HTERT RPE-1 (cell line): ENCODE data around the gene C10orf71.

Source experiments
- in situ Hi-C: fragments of 300-500 bp; cut with MboI; formaldehyde crosslinking; loops from 4 replicates; pipeline ENCODE4 v1.14.3; 2020; ENCODE audit warnings: low sequenced_read_pairs

The C10orf71 gene

GRCh38 chr10:49290607-49291006 is 8.4 kb upstream of the C10orf71 start:
- in situ Hi-C loops, result no loop called here

- in situ Hi-C loops, result no loop called here
Measured at GRCh38 chr10:49292565-49293207, 6.3 kb upstream of the C10orf71 start.

GRCh38 chr10:49293208-49293603 is 5.8 kb upstream of the C10orf71 start:
- in situ Hi-C loops, result no loop called here

- in situ Hi-C loops, result no loop called here
Measured at GRCh38 chr10:49294731-49295130, 4.2 kb upstream of the C10orf71 start.

- in situ Hi-C loops, result no loop called here
Measured at GRCh38 chr10:49295297-49295696, 3.7 kb upstream of the C10orf71 start.

GRCh38 chr10:49296382-49296781 is 2.6 kb upstream of the C10orf71 start:
- in situ Hi-C loops, result no loop called here

- in situ Hi-C loops, result no loop called here
Measured at GRCh38 chr10:49296836-49297235, 2.1 kb upstream of the C10orf71 start.

- in situ Hi-C loops, result no loop called here
Measured at GRCh38 chr10:49297818-49298670, 926 bp upstream of the C10orf71 start.

- in situ Hi-C loops, result no loop called here
Measured at GRCh38 chr10:49298671-49298982, 343 bp upstream of the C10orf71 start.

GRCh38 chr10:49299816-49300139 is 808 bp downstream of the C10orf71 start:
- in situ Hi-C loops, result no loop called here

GRCh38 chr10:49300140-49300974 is 1.4 kb downstream of the C10orf71 start:
- in situ Hi-C loops, result no loop called here

- in situ Hi-C loops, result no loop called here
Measured at GRCh38 chr10:49301302-49301701, 2.3 kb downstream of the C10orf71 start.

- in situ Hi-C loops, result no loop called here
Measured at GRCh38 chr10:49302088-49302487, 3.1 kb downstream of the C10orf71 start.

- in situ Hi-C loops, result no loop called here
Measured at GRCh38 chr10:49303711-49304110, 4.7 kb downstream of the C10orf71 start.

- in situ Hi-C loops, result no loop called here
Measured at GRCh38 chr10:49304137-49304536, 5.2 kb downstream of the C10orf71 start.

- in situ Hi-C loops, result no loop called here
Measured at GRCh38 chr10:49307921-49308320, 9.0 kb downstream of the C10orf71 start.

- in situ Hi-C loops, result no loop called here
Measured at GRCh38 chr10:49308881-49309280, 9.9 kb downstream of the C10orf71 start.

- in situ Hi-C loops, result no loop called here
Measured at GRCh38 chr10:49309691-49310411, 10.9 kb downstream of the C10orf71 start.

- in situ Hi-C loops, result no loop called here
Measured at GRCh38 chr10:49310460-49310859, 11.5 kb downstream of the C10orf71 start.

GRCh38 chr10:49310901-49311554 is 12.1 kb downstream of the C10orf71 start:
- in situ Hi-C loops, result no loop called here
